Spleen (tissue), 11 donors: ENCODE measurements around the gene NKD1. TPM values are rescaled to one million over a fixed set of nuclear protein-coding genes. Genes with fewer than 3 reads are reported as not detected.

Source experiments
- DNase-seq: peaks from one replicate; pipeline ENCODE4 v3.0.0-alpha.2; 2020
- H3K27ac ChIP-seq, 8 donors: fragments of 200-600 bp; sonication (generic) in 7 of 8; 1 replicate in 4 of 8; 2 replicates in 4 of 8; pipeline versions ENCODE4 v1.5.0 to v1.8.0; 2016 to 2021; ENCODE audit warnings: inconsistent platforms in 4 of 8, mild to moderate bottlenecking in 4 of 8, moderate library complexity in 1 of 8
- H3K27me3 ChIP-seq, 7 donors: fragments of 200-600 bp; sonication (generic) in 6 of 7; replicated peaks in 1 of 7; 1 replicate in 4 of 7; 2 replicates in 3 of 7; pipeline versions ENCODE4 v1.5.0 to v1.8.0; 2016 to 2021; ENCODE audit warnings: inconsistent platforms in 3 of 7, mild to moderate bottlenecking in 1 of 7
- H3K36me3 ChIP-seq, 6 donors: fragments of 200-600 bp; sonication (generic) in 5 of 6; 1 replicate in 4 of 6; 2 replicates in 2 of 6; pipeline versions ENCODE4 v1.5.0 to v1.8.0; 2016 to 2021; ENCODE audit warnings: inconsistent platforms in 2 of 6
- H3K4me1 ChIP-seq, 6 donors: fragments of 200-600 bp; sonication (generic) in 5 of 6; 1 replicate in 3 of 6; 2 replicates in 3 of 6; pipeline versions ENCODE4 v1.5.0 to v1.8.0; 2016 to 2021; ENCODE audit warnings: inconsistent platforms in 3 of 6
- H3K4me3 ChIP-seq, 8 donors: fragments of 200-600 bp; sonication (generic) in 7 of 8; 1 replicate in 4 of 8; 2 replicates in 4 of 8; pipeline versions ENCODE4 v1.5.0 to v1.8.0; 2016 to 2021; ENCODE audit warnings: inconsistent platforms in 4 of 8, mild to moderate bottlenecking in 4 of 8, moderate library complexity in 2 of 8
- H3K9me3 ChIP-seq, 8 donors: fragments of 200-600 bp; sonication (generic) in 7 of 8; 1 replicate in 4 of 8; 2 replicates in 4 of 8; pipeline versions ENCODE4 v1.5.0 to v1.8.0; 2016 to 2021; ENCODE audit warnings: inconsistent platforms in 4 of 8
- POLR2A ChIP-seq, 3 donors: fragments of 450-650 bp; IDR thresholded peaks; one replicate each; pipeline ENCODE4 v1.5.1; 2017; ENCODE audit warnings: antibody characterized with exemption in 3 of 3, mild to moderate bottlenecking in 1 of 3
- POLR2AphosphoS5 ChIP-seq, 3 donors: sonication (generic); formaldehyde crosslinking; IDR thresholded peaks; one replicate each; pipeline ENCODE4 v1.5.1; 2017; ENCODE audit warnings: antibody characterized with exemption in 3 of 3
- WGBS, 5 donors: extraction: QIAGEN DNeasy Blood & Tissue Kit in 3 of 5; methylation state at CpG; one replicate each; pipeline versions ENCODE4 v1.1.5 to v1.1.7; 2013 to 2018; 5-methylcytosine and 5-hydroxymethylcytosine counted together
- intact Hi-C: fragments of 100-400 bp; cut with DNase I; formaldehyde crosslinking; loops from one replicate; pipeline ENCODE4 v1.15.0; 2023; ENCODE audit warnings: low total_unique reads
- polyA plus RNA-seq, 3 donors: library from polyadenylated mRNA; stranded (reverse); fragments of 200-250 nt; gene quantifications; one replicate each; pipeline ENCODE4 v1.2.1, GENCODE V29; 2013
- total RNA-seq, 7 donors: library from RNA; depleted of rRNA in 3 of 7; stranded (reverse); fragments of >200 nt in 3 of 7; fragmentation: NEBNext Ultra II Directional in 4 of 7; extraction: Animal tissue kit (Norgen Biotek cat#: 25700) in 4 of 7; gene quantifications; one replicate each; pipeline versions ENCODE4 v1.1.0 to v1.2.1, GENCODE V29; 2016 to 2021
- TF ChIP-seq, protein P1 (sequence below), 11 experiments: fragments of 200-600 bp in 7 of 11; fragments of 450-650 bp in 4 of 11; sonication (generic) in 4 of 11; IDR thresholded peaks in 8 of 11; conservative IDR thresholded peaks in 3 of 11; 1 replicate in 7 of 11; 2 replicates in 4 of 11; pipeline versions ENCODE4 v1.4.0 to v1.8.0; 2016 to 2021; ENCODE audit warnings: antibody characterized with exemption in 11 of 11, inconsistent platforms in 4 of 11, mild to moderate bottlenecking in 1 of 11
- donor health status: healthy with polysubstance abuse.
- donor health status: DM: no; HTN: no; CAD: no; lungs with moderate emphysema.
- donor health status: DM: no; HTN: no; CAD: no.
- donor health status: Bipolar disorder and iron deficiency.
- donor health status: healthy.
- donor health status: DM: no; HTN: no; CAD: no.
- donor health status: DM: yes; HTN: yes; CAD: no.

Gene NKD1
- total and polyA plus RNA-seq, 10 donors = 0.11 to 15.2 (median 3.6) TPM

GRCh38 chr16:50671644-50672260 is 123.6 kb downstream of the NKD1 start:
- peaks cover 0 to 36% (median 34%) of the 10 kb centered on the region in 8 donors for H3K9me3 ChIP-seq
- WGBS, 5 donors = 68 to 94% (median 74%) methylated on average over 2 of the region's 2 CpGs
- no peak overlapping the region for H3K4me3 ChIP-seq
- intact Hi-C loops = no loop called here
- no peak overlapping the region for H3K27ac ChIP-seq
- DNase-seq = peak; percentile 25
- H3K4me1 ChIP-seq = peaks cover 3 to 41% (median 12%) of the 10 kb centered on the region in 6 donors
- H3K27me3 ChIP-seq = no peaks in the 10 kb centered on the region
- peaks cover 3 to 93% (median 54%) of the 10 kb centered on the region in 6 donors for H3K36me3 ChIP-seq
- TF ChIP-seq POLR2AphosphoS5 (IDR thresholded peaks at IDR 0.05) = no peak
- TF ChIP-seq, protein P1, sequence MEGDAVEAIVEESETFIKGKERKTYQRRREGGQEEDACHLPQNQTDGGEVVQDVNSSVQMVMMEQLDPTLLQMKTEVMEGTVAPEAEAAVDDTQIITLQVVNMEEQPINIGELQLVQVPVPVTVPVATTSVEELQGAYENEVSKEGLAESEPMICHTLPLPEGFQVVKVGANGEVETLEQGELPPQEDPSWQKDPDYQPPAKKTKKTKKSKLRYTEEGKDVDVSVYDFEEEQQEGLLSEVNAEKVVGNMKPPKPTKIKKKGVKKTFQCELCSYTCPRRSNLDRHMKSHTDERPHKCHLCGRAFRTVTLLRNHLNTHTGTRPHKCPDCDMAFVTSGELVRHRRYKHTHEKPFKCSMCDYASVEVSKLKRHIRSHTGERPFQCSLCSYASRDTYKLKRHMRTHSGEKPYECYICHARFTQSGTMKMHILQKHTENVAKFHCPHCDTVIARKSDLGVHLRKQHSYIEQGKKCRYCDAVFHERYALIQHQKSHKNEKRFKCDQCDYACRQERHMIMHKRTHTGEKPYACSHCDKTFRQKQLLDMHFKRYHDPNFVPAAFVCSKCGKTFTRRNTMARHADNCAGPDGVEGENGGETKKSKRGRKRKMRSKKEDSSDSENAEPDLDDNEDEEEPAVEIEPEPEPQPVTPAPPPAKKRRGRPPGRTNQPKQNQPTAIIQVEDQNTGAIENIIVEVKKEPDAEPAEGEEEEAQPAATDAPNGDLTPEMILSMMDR (IDR thresholded peaks at IDR 0.05 in 8 of 11, conservative IDR thresholded peaks at IDR 0.05 in 3 of 11) = peak; percentile 21 to 77 (median 50)

GRCh38 chr16:50673496-50674275 is 125.5 kb downstream of the NKD1 start:
- Histone ChIP-seq H3K9me3 (peaks cover 0 to 36% (median 34%) of the 10 kb centered on the region in 8 donors), H3K4me1 (peaks cover 2 to 41% (median 7%) of the 10 kb centered on the region in 6 donors), H3K27me3 (no peaks in the 10 kb centered on the region), H3K36me3 (peaks cover 3 to 100% (median 64%) of the 10 kb centered on the region in 6 donors), H3K4me3 (no peak overlapping the region), H3K27ac (no peak overlapping the region)
- DNase-seq = peak; percentile 76
- intact Hi-C loops = no loop called here
- WGBS, 5 donors = 79 to 90% (median 87%) methylated on average over 63 to 70 of the region's 70 CpGs
- TF ChIP-seq POLR2AphosphoS5 (IDR thresholded peaks at IDR 0.05) (peak in 1 of 3 donors; percentile 24), POLR2A (IDR thresholded peaks at IDR 0.05) (no peak)

GRCh38 chr16:50674831-50675230 is 126.6 kb downstream of the NKD1 start:
- peaks cover 0 to 36% (median 34%) of the 10 kb centered on the region in 8 donors for H3K9me3 ChIP-seq
- no peak overlapping the region for H3K27ac ChIP-seq
- peak; percentile 1 for DNase-seq
- no peaks in the 10 kb centered on the region for H3K27me3 ChIP-seq
- 96 to 97% (median 96%) methylated on average over 4 of the region's 4 CpGs for WGBS, 5 donors
- H3K4me1 ChIP-seq = peaks cover 9 to 48% (median 18%) of the 10 kb centered on the region in 6 donors
- intact Hi-C loops = no loop called here
- H3K36me3 ChIP-seq = peaks cover 3 to 99% (median 64%) of the 10 kb centered on the region in 6 donors
- no peak overlapping the region for H3K4me3 ChIP-seq
- TF ChIP-seq, protein P1 (IDR thresholded peaks at IDR 0.05 in 8 of 11, conservative IDR thresholded peaks at IDR 0.05 in 3 of 11) = no peak
- TF ChIP-seq POLR2A (IDR thresholded peaks at IDR 0.05) = no peak
- TF ChIP-seq POLR2AphosphoS5 (IDR thresholded peaks at IDR 0.05) = no peak

GRCh38 chr16:50675686-50676610 is 127.8 kb downstream of the NKD1 start:
- no peak for TF ChIP-seq POLR2AphosphoS5 (IDR thresholded peaks at IDR 0.05)
- peak; percentile 68 for DNase-seq
- H3K36me3 ChIP-seq = peaks cover 3 to 88% (median 62%) of the 10 kb centered on the region in 6 donors
- peak overlapping the region in 2 of 8 donors; percentile 1 to 15 for H3K27ac ChIP-seq
- no peaks in the 10 kb centered on the region for H3K27me3 ChIP-seq
- H3K4me3 ChIP-seq = no peak overlapping the region
- peaks cover 15 to 58% (median 25%) of the 10 kb centered on the region in 6 donors for H3K4me1 ChIP-seq
- intact Hi-C loops = no loop called here
- WGBS, 5 donors = 91 to 94% (median 92%) methylated on average over 20 to 23 of the region's 23 CpGs
- peaks cover 0 to 36% (median 34%) of the 10 kb centered on the region in 8 donors for H3K9me3 ChIP-seq
